MG63 (cell line): Measurements from ENCODE around the gene SRSF4. TPM values are rescaled to one million over a fixed set of nuclear protein-coding genes. Genes with fewer than 3 reads are reported as not detected.

Experiments
- DNase-seq: peaks from one replicate; pipeline ENCODE4 v3.0.0-alpha.2; 2020
- H3K27me3 ChIP-seq: fragments of 250-450 bp; sonication (Bioruptor Pico); 2 replicates; pipeline ENCODE4 v1.5.1; 2020; ENCODE audit warnings: mild to moderate bottlenecking, moderate library complexity
- H3K36me3 ChIP-seq: fragments of 250-450 bp; sonication (Bioruptor Pico); 2 replicates; pipeline ENCODE4 v1.5.1; 2020; ENCODE audit warnings: mild to moderate bottlenecking, moderate library complexity
- H3K4me3 ChIP-seq: fragments of 250-450 bp; sonication (Bioruptor Pico); 2 replicates; pipeline ENCODE4 v1.5.1; 2020; ENCODE audit warnings: mild to moderate bottlenecking, moderate library complexity
- H3K9me3 ChIP-seq: fragments of 250-450 bp; sonication (Bioruptor Pico); 2 replicates; pipeline ENCODE4 v1.5.1; 2020; ENCODE audit warnings: mild to moderate bottlenecking, moderate library complexity
- total RNA-seq: library from RNA; depleted of rRNA; stranded (reverse); fragments of >200 nt; shearing (Covaris generic); gene quantifications from 2 replicates; pipeline ENCODE4 v1.2.3, GENCODE V29; 2014; ENCODE audit warnings: low replicate concordance

Gene SRSF4
- total RNA-seq, 1 experiment from 2014 or later: 29.8 TPM

DNA sequence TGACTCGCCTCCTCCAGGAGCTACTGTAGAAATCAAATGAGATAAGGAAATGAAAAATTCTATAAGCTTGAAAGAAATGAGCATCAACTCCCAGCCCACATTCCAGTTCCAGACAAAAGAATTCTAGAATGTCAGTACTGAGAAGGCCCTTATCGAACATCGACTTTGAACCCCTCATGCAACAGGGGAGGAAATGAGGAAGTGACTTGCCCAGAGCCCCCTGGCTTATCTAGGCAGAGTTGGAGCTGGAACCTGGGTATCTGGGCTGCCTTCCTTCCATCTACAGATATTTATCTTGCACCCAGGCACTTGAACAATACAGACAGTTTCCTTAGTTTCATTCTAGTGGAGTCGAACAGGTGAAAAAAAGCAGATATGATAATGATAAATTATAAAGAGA, 26.7 kb upstream of the SRSF4 start:
- Histone ChIP-seq H3K4me3 (no peak overlapping the region), H3K27me3 (no peaks in the 10 kb centered on the region), H3K36me3 (peaks cover 19% of the 10 kb centered on the region), H3K9me3 (no peaks in the 10 kb centered on the region)
- DNase-seq: no peak

- H3K36me3 ChIP-seq: peaks cover 35% of the 10 kb centered on the region
- H3K27me3 ChIP-seq: no peaks in the 10 kb centered on the region
- no peak overlapping the region for H3K4me3 ChIP-seq
- DNase-seq: peak; percentile 88
- H3K9me3 ChIP-seq: no peaks in the 10 kb centered on the region
Measured at GRCh38 chr1:29202584-29203340, 21.1 kb upstream of the SRSF4 start.

DNA sequence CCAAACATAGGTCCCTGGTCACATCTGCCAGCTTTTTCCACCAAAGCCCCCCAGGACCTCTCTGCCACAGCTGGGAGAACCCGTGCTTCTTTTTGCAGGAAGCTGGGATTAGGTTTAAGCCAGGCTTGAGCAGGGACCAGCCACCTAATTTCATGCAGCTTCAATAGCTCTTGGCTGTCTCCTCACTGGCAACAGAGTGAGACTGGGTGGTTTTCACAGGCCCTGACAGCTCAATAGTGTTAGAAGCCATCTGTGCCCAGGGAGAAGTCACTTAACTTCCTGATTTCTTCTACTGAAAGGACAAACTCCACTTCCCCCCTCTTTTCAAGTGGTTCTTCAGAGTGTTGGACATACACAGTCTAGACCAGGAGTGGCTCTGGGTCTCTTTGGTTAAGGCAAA, 20.4 kb upstream of the SRSF4 start:
- H3K9me3 ChIP-seq: no peaks in the 10 kb centered on the region
- DNase-seq: peak; percentile 7
- no peak overlapping the region for H3K4me3 ChIP-seq
- no peaks in the 10 kb centered on the region for H3K27me3 ChIP-seq
- H3K36me3 ChIP-seq: peaks cover 35% of the 10 kb centered on the region

GRCh38 chr1:29201595-29202051, 19.9 kb upstream of the SRSF4 start:
- DNase-seq: no peak
- H3K36me3 ChIP-seq: peaks cover 35% of the 10 kb centered on the region
- H3K9me3 ChIP-seq: no peaks in the 10 kb centered on the region
- no peak overlapping the region for H3K4me3 ChIP-seq
- H3K27me3 ChIP-seq: no peaks in the 10 kb centered on the region

- H3K9me3 ChIP-seq: no peaks in the 10 kb centered on the region
- peaks cover 35% of the 10 kb centered on the region for H3K36me3 ChIP-seq
- H3K4me3 ChIP-seq: no peak overlapping the region
- DNase-seq: peak; percentile 41
- no peaks in the 10 kb centered on the region for H3K27me3 ChIP-seq
Measured at GRCh38 chr1:29200906-29201594, 19.4 kb upstream of the SRSF4 start.

- peaks cover 32% of the 10 kb centered on the region for H3K36me3 ChIP-seq
- no peaks in the 10 kb centered on the region for H3K9me3 ChIP-seq
- H3K4me3 ChIP-seq: no peak overlapping the region
- no peak for DNase-seq
- H3K27me3 ChIP-seq: no peaks in the 10 kb centered on the region
Measured at GRCh38 chr1:29197993-29198392, 16.3 kb upstream of the SRSF4 start.

- Histone ChIP-seq H3K27me3 (no peaks in the 10 kb centered on the region), H3K4me3 (no peak overlapping the region), H3K9me3 (no peaks in the 10 kb centered on the region), H3K36me3 (peaks cover 32% of the 10 kb centered on the region)
- DNase-seq: peak; percentile 5
Measured at GRCh38 chr1:29197590-29197924, 15.9 kb upstream of the SRSF4 start.

GRCh38 chr1:29196863-29197589, 15.3 kb upstream of the SRSF4 start:
- Histone ChIP-seq H3K27me3 (no peaks in the 10 kb centered on the region), H3K4me3 (no peak overlapping the region), H3K36me3 (peaks cover 27% of the 10 kb centered on the region), H3K9me3 (no peaks in the 10 kb centered on the region)
- peak; percentile 9 for DNase-seq

GRCh38 chr1:29195881-29196291, 14.2 kb upstream of the SRSF4 start:
- peaks cover 15% of the 10 kb centered on the region for H3K36me3 ChIP-seq
- H3K9me3 ChIP-seq: no peaks in the 10 kb centered on the region
- H3K27me3 ChIP-seq: no peaks in the 10 kb centered on the region
- DNase-seq: peak; percentile 14
- no peak overlapping the region for H3K4me3 ChIP-seq

- no peaks in the 10 kb centered on the region for H3K9me3 ChIP-seq
- no peak for DNase-seq
- H3K27me3 ChIP-seq: no peaks in the 10 kb centered on the region
- H3K36me3 ChIP-seq: peaks cover 4% of the 10 kb centered on the region
- no peak overlapping the region for H3K4me3 ChIP-seq
Measured at GRCh38 chr1:29193879-29194455, 12.3 kb upstream of the SRSF4 start.

DNA sequence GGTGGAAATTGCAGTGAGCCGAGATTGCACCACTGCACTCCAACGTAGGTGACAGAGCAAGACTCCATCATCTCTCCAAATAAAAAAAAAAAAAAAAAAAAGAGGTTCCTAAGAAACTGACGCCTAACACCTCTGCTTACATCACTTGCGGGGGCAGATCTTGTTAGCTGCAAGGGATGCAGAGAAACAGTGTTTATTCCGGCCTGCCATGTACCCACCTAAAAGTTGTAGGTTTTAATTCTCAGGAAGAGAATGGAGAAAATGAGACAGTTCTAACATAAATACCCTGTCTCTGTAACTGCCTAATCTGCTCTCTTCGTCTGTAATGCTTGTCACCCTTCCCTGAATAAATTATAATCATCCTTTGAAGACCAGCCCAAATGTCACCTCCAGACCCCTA, 9.0 kb upstream of the SRSF4 start:
- no peak overlapping the region for H3K4me3 ChIP-seq
- H3K9me3 ChIP-seq: no peaks in the 10 kb centered on the region
- no peaks in the 10 kb centered on the region for H3K27me3 ChIP-seq
- no peaks in the 10 kb centered on the region; the same call in 1 of the 2 replicates for H3K36me3 ChIP-seq
- DNase-seq: no peak

DNA sequence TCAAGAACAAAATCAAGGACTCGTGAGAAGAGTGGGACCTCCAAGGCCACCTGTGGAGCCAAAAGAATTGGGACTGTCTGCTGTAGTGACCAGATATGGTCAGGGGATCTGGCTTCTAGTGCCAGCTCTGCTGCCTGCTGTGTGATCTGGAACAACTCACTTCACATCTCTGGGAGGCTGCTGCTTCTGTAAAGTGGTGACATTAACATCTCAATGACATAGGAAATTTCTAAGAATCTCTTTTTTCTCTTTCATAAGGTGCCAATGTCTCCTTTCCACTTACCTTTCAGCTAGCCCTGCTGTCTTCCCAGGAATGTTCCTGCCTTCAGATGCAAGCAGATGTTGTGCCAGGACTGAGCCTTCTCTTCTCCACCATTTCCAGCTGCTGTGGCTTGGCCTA, 5.0 kb upstream of the SRSF4 start:
- Histone ChIP-seq H3K36me3 (no peaks in the 10 kb centered on the region), H3K27me3 (no peaks in the 10 kb centered on the region), H3K4me3 (no peak overlapping the region), H3K9me3 (no peaks in the 10 kb centered on the region)
- no peak for DNase-seq

GRCh38 chr1:29186252-29186651, 4.6 kb upstream of the SRSF4 start:
- no peaks in the 10 kb centered on the region for H3K9me3 ChIP-seq
- no peak for DNase-seq
- H3K27me3 ChIP-seq: no peaks in the 10 kb centered on the region
- peaks cover 3% of the 10 kb centered on the region for H3K36me3 ChIP-seq
- no peak overlapping the region for H3K4me3 ChIP-seq

GRCh38 chr1:29183287-29183686, 1.6 kb upstream of the SRSF4 start:
- Histone ChIP-seq H3K4me3 (no peak overlapping the region), H3K9me3 (no peaks in the 10 kb centered on the region)
- no peak for DNase-seq

GRCh38 chr1:29180497-29181412, 945 bp downstream of the SRSF4 start:
- DNase-seq: no peak
- Histone ChIP-seq H3K36me3 (peaks cover 41% of the 10 kb centered on the region), H3K4me3 (peak overlapping the region; percentile 100), H3K9me3 (no peaks in the 10 kb centered on the region), H3K27me3 (no peaks in the 10 kb centered on the region)

More at GRCh38 chr1:29183287-29183686, 1.6 kb upstream of the SRSF4 start:
- no peaks in the 10 kb centered on the region for H3K27me3 ChIP-seq
- peaks cover 29% of the 10 kb centered on the region for H3K36me3 ChIP-seq

- no peaks in the 10 kb centered on the region for H3K9me3 ChIP-seq
- H3K36me3 ChIP-seq: peaks cover 43% of the 10 kb centered on the region
- peak overlapping the region; percentile 100 for H3K4me3 ChIP-seq
- H3K27me3 ChIP-seq: no peaks in the 10 kb centered on the region
- no peak for DNase-seq
Measured at GRCh38 chr1:29179641-29180184, 2.0 kb downstream of the SRSF4 start.
